SK-N-SH (cell line): ENCODE measurements around the gene DIAPH2.
"Not testable (repeated sequence)": the region's sequence is repeated elsewhere in the genome, so short reads cannot be mapped to it uniquely, and the experiment has no call there.

ENCODE experiments used
- CTCF ChIP-seq: fragments of 200-600 bp; sonication (generic); IDR thresholded peaks from 2 replicates; pipeline ENCODE4 v1.6.1; 2017; ENCODE audit warnings: antibody characterized with exemption, mild to moderate bottlenecking, moderate library complexity
- EP300 ChIP-seq, 2 experiments: IDR thresholded peaks; 2 replicates each; pipeline versions ENCODE4 v1.4.0 to v1.6.1; 2012; ENCODE audit warnings: borderline replicate concordance in 1 of 2, low read depth in 1 of 2, low read length in 1 of 2
- GATA2 ChIP-seq: sonication (generic); formaldehyde crosslinking; IDR thresholded peaks from 2 replicates; pipeline ENCODE4 v1.5.0; 2020; ENCODE audit warnings: mild to moderate bottlenecking, missing genetic modification reagents

- not testable (repeated sequence) for TF ChIP-seq CTCF; EP300 (IDR thresholded peaks at IDR 0.05; ENCODE audit: borderline replicate concordance in 1 of 2, low read depth in 1 of 2, low read length in 1 of 2); GATA2 (CRISPR knock-in tag)
Observed at GRCh38 chrX:96841866-96842265, 157.2 kb downstream of the DIAPH2 start.
